SK-N-SH treated with all-trans-retinoic acid at 6 μM for 48 hours (cell line): Measurements from ENCODE around the gene ATOH8.

Experiments
- ATAC-seq: fragments of 200-7000 bp; cut with Tn5 transposase; 3 replicates; pipeline ENCODE4 v1.9.1; 2020; ENCODE audit warnings: mild to moderate bottlenecking, moderate library complexity
- ARNTL ChIP-seq: fragments of 450-650 bp; formaldehyde crosslinking; IDR thresholded peaks from 2 replicates; pipeline ENCODE4 v1.5.0; 2020; ENCODE audit warnings: low read depth, mild to moderate bottlenecking, moderate library complexity, borderline replicate concordance
- BACH2 ChIP-seq: fragments of 250-450 bp; sonication (Bioruptor Pico); IDR thresholded peaks from 2 replicates; pipeline ENCODE4 v1.9.0; 2021; ENCODE audit warnings: mild to moderate bottlenecking, borderline replicate concordance
- CSDC2 ChIP-seq: fragments of 250-450 bp; sonication (Bioruptor Pico); IDR thresholded peaks from 2 replicates; pipeline ENCODE4 v1.5.0; 2020; ENCODE audit warnings: mild to moderate bottlenecking, moderate library complexity
- ESRRG ChIP-seq: fragments of 250-450 bp; sonication (Bioruptor Pico); IDR thresholded peaks from 2 replicates; pipeline ENCODE4 v1.6.1; 2021; ENCODE audit warnings: mild to moderate bottlenecking
- GLIS3 ChIP-seq: fragments of 250-450 bp; sonication (Bioruptor Pico); IDR thresholded peaks from 2 replicates; pipeline ENCODE4 v1.5.0; 2020; ENCODE audit warnings: mild to moderate bottlenecking, moderate library complexity
- ISL1 ChIP-seq: fragments of 250-450 bp; sonication (Bioruptor Pico); IDR thresholded peaks from 2 replicates; pipeline ENCODE4 v2.1.2; 2022; ENCODE audit warnings: mild to moderate bottlenecking, moderate library complexity
- PPARA ChIP-seq: fragments of 250-450 bp; sonication (Bioruptor Pico); IDR thresholded peaks from 2 replicates; pipeline ENCODE4 v1.5.0; 2020; ENCODE audit warnings: mild to moderate bottlenecking, borderline replicate concordance
- TCF4 ChIP-seq: fragments of 250-450 bp; sonication (Bioruptor Pico); IDR thresholded peaks from 2 replicates; pipeline ENCODE4 v1.8.0; 2021; ENCODE audit warnings: mild to moderate bottlenecking, moderate library complexity, borderline replicate concordance
- TOX ChIP-seq: fragments of 250-450 bp; sonication (Bioruptor Pico); IDR thresholded peaks from 2 replicates; pipeline ENCODE4 v1.8.0; 2021; ENCODE audit warnings: mild to moderate bottlenecking, moderate library complexity, borderline replicate concordance
- ZC3H10 ChIP-seq: fragments of 250-450 bp; sonication (Bioruptor Pico); IDR thresholded peaks from 2 replicates; pipeline ENCODE4 v1.5.1; 2021; ENCODE audit warnings: mild to moderate bottlenecking, moderate library complexity
- ZFP3 ChIP-seq: fragments of 250-450 bp; sonication (Bioruptor Pico); IDR thresholded peaks from 2 replicates; pipeline ENCODE4 v1.5.0; 2020; ENCODE audit warnings: mild to moderate bottlenecking, moderate library complexity
- ZFP30 ChIP-seq: fragments of 450-650 bp; formaldehyde crosslinking; IDR thresholded peaks from 2 replicates; pipeline ENCODE4 v1.5.0; 2022; ENCODE audit warnings: mild to moderate bottlenecking, moderate library complexity
- ZNF70 ChIP-seq: fragments of 450-650 bp; formaldehyde crosslinking; IDR thresholded peaks from 2 replicates; pipeline ENCODE4 v1.5.0; 2020; ENCODE audit warnings: mild to moderate bottlenecking, moderate library complexity
- ZNF8 ChIP-seq: fragments of 450-650 bp; formaldehyde crosslinking; IDR thresholded peaks from 2 replicates; pipeline ENCODE4 v1.5.0; 2020; ENCODE audit warnings: mild to moderate bottlenecking, moderate library complexity
- TF ChIP-seq, protein P1 (sequence below): fragments of 250-450 bp; sonication (Bioruptor Pico); IDR thresholded peaks from 2 replicates; pipeline ENCODE4 v1.8.0; 2021; ENCODE audit warnings: low read depth, mild to moderate bottlenecking, moderate library complexity, borderline replicate concordance
- TF ChIP-seq, protein P2 (sequence below): fragments of 250-450 bp; sonication (Bioruptor Pico); IDR thresholded peaks from 2 replicates; pipeline ENCODE4 v1.5.1; 2020; ENCODE audit warnings: low read depth, mild to moderate bottlenecking, moderate library complexity
- TF ChIP-seq, protein P3 (sequence below): fragments of 250-450 bp; sonication (Bioruptor Pico); IDR thresholded peaks from 2 replicates; pipeline ENCODE4 v1.8.0; 2020; ENCODE audit warnings: mild to moderate bottlenecking, moderate library complexity, borderline replicate concordance
- TF ChIP-seq, protein P4 (sequence below): fragments of 250-450 bp; sonication (Bioruptor Pico); IDR thresholded peaks from 2 replicates; pipeline ENCODE4 v1.5.1; 2021; ENCODE audit warnings: mild to moderate bottlenecking, moderate library complexity
- TF ChIP-seq, protein P5 (sequence below): fragments of 250-450 bp; sonication (Bioruptor Pico); IDR thresholded peaks from 2 replicates; pipeline ENCODE4 v1.5.0; 2020; ENCODE audit warnings: mild to moderate bottlenecking, moderate library complexity

The ATOH8 gene

DNA sequence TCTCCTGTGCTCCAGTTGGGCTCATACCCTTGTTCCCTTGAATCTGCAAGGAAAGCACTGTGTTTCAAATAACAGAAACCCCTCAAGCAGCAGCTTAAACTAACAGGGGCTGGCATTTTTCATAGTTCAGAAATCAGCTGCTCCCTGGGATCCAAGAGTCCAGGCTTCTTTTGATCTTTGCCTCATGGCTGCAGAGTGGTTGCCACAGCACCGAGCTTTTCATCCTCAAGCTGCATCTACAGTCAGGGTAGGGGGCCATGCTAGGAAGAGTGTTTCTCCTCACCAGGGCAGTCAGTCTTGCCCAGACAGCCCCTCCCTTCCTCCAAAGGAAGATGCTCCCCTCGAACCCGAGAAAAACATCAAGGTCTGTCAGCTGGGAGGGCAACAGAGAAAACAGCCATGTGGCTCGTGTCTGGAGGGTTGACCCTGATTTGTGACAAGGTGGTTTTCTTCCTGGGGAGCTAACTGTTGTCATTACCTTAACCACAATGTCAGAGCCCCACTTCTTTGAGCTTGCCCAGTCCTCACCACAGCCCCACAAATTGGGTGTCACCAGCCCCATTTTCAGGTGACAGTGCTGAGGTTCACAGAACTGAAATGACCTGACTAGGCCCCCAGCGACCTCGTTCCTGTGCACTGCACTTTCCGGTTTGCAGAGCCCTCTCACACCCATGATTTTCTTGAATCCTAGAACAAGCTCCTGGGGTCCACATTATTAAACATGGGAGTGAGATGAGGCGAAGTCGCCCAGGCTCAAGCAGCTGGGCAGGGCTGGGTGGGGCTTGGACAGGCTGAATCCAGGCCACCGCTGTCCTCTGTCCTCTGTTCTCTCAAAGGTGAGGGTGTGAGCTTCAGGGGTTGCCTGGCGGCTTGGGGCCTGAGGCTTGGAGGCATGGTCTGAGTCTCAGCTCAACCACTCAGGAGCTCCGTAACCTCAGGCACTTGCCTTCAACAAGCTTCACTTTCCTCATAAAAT is 21.9 kb downstream of the ATOH8 start:
- TF ChIP-seq, protein P1, sequence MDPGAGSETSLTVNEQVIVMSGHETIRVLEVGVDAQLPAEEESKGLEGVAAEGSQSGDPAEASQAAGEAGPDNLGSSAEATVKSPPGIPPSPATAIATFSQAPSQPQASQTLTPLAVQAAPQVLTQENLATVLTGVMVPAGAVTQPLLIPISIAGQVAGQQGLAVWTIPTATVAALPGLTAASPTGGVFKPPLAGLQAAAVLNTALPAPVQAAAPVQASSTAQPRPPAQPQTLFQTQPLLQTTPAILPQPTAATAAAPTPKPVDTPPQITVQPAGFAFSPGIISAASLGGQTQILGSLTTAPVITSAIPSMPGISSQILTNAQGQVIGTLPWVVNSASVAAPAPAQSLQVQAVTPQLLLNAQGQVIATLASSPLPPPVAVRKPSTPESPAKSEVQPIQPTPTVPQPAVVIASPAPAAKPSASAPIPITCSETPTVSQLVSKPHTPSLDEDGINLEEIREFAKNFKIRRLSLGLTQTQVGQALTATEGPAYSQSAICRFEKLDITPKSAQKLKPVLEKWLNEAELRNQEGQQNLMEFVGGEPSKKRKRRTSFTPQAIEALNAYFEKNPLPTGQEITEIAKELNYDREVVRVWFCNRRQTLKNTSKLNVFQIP = no peak
- TF ChIP-seq ZFP3 (CRISPR knock-in tag) = no peak
- TF ChIP-seq GLIS3 (CRISPR knock-in tag) = no peak
- no peak for TF ChIP-seq ZNF70 (CRISPR knock-in tag)
- TF ChIP-seq, protein P2, sequence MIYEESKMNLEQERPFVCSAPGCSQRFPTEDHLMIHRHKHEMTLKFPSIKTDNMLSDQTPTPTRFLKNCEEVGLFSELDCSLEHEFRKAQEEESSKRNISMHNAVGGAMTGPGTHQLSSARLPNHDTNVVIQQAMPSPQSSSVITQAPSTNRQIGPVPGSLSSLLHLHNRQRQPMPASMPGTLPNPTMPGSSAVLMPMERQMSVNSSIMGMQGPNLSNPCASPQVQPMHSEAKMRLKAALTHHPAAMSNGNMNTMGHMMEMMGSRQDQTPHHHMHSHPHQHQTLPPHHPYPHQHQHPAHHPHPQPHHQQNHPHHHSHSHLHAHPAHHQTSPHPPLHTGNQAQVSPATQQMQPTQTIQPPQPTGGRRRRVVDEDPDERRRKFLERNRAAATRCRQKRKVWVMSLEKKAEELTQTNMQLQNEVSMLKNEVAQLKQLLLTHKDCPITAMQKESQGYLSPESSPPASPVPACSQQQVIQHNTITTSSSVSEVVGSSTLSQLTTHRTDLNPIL = no peak
- no peak for TF ChIP-seq ESRRG (CRISPR knock-in tag)
- TF ChIP-seq, protein P3, sequence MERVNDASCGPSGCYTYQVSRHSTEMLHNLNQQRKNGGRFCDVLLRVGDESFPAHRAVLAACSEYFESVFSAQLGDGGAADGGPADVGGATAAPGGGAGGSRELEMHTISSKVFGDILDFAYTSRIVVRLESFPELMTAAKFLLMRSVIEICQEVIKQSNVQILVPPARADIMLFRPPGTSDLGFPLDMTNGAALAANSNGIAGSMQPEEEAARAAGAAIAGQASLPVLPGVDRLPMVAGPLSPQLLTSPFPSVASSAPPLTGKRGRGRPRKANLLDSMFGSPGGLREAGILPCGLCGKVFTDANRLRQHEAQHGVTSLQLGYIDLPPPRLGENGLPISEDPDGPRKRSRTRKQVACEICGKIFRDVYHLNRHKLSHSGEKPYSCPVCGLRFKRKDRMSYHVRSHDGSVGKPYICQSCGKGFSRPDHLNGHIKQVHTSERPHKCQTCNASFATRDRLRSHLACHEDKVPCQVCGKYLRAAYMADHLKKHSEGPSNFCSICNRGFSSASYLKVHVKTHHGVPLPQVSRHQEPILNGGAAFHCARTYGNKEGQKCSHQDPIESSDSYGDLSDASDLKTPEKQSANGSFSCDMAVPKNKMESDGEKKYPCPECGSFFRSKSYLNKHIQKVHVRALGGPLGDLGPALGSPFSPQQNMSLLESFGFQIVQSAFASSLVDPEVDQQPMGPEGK (CRISPR knock-in tag) = no peak
- ATAC-seq = no peak

DNA sequence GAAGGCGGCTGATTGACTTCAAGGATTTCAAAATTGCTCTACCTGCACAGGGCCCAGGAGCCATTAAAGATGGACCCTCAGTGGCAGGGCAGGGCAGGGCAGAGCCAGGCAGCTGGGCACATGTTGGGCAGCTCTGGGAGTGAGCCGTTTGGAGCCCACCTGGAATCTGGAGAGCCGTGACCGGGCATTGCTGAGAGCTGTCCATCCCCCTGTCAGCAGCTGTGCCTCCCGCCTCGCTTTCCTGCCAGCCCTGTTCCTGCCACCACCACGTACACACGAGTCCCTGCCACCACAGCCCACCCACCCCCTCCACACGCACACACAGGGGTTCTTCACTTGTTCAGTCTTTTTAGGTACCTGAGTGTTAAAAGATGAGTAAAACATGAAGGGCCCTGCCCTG is 22.9 kb downstream of the ATOH8 start:
- TF ChIP-seq ZFP3 (CRISPR knock-in tag) = no peak
- no peak for TF ChIP-seq BACH2 (CRISPR knock-in tag)
- no peak for TF ChIP-seq TCF4
- TF ChIP-seq, protein P4, sequence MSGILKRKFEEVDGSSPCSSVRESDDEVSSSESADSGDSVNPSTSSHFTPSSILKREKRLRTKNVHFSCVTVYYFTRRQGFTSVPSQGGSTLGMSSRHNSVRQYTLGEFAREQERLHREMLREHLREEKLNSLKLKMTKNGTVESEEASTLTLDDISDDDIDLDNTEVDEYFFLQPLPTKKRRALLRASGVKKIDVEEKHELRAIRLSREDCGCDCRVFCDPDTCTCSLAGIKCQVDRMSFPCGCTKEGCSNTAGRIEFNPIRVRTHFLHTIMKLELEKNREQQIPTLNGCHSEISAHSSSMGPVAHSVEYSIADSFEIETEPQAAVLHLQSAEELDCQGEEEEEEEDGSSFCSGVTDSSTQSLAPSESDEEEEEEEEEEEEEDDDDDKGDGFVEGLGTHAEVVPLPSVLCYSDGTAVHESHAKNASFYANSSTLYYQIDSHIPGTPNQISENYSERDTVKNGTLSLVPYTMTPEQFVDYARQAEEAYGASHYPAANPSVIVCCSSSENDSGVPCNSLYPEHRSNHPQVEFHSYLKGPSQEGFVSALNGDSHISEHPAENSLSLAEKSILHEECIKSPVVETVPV (CRISPR knock-in tag) = no peak
- no peak for TF ChIP-seq ARNTL
- no peak for TF ChIP-seq CSDC2
- no peak for TF ChIP-seq ISL1 (CRISPR knock-in tag)
- TF ChIP-seq ZNF70 (CRISPR knock-in tag) = no peak
- no peak for TF ChIP-seq TOX (CRISPR knock-in tag)
- TF ChIP-seq, protein P5, sequence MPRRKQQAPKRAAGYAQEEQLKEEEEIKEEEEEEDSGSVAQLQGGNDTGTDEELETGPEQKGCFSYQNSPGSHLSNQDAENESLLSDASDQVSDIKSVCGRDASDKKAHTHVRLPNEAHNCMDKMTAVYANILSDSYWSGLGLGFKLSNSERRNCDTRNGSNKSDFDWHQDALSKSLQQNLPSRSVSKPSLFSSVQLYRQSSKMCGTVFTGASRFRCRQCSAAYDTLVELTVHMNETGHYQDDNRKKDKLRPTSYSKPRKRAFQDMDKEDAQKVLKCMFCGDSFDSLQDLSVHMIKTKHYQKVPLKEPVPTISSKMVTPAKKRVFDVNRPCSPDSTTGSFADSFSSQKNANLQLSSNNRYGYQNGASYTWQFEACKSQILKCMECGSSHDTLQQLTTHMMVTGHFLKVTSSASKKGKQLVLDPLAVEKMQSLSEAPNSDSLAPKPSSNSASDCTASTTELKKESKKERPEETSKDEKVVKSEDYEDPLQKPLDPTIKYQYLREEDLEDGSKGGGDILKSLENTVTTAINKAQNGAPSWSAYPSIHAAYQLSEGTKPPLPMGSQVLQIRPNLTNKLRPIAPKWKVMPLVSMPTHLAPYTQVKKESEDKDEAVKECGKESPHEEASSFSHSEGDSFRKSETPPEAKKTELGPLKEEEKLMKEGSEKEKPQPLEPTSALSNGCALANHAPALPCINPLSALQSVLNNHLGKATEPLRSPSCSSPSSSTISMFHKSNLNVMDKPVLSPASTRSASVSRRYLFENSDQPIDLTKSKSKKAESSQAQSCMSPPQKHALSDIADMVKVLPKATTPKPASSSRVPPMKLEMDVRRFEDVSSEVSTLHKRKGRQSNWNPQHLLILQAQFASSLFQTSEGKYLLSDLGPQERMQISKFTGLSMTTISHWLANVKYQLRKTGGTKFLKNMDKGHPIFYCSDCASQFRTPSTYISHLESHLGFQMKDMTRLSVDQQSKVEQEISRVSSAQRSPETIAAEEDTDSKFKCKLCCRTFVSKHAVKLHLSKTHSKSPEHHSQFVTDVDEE (CRISPR knock-in tag) = no peak
- no peak for TF ChIP-seq ZC3H10 (CRISPR knock-in tag)
- TF ChIP-seq, protein P2 = no peak
- TF ChIP-seq PPARA (CRISPR knock-in tag) = no peak
- no peak for ATAC-seq

DNA sequence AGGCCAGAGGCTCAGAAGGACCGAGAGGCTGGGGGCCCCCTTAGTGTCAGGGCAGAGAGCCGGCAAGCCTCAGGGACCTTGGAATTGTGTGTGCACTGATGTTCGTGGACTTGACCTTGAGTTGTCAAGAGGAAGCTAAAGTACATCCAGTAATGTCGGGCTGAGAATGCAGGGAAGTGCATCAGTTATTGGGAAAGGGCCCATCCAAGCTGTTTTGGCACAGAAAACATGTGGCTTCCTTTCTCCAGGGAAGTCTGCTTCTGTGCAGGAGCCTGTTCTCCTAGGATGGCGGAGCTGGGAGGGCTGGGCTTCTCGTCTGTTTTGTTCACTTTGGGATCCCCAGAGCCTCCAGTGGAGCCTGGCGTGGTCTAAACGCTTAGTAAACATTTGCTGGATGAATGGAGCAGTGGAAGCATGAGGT is 23.7 kb downstream of the ATOH8 start:
- no peak for ATAC-seq
- TF ChIP-seq ZFP30 (no peak), ZNF8 (no peak), GLIS3 (CRISPR knock-in tag) (no peak), CSDC2 (no peak)
- TF ChIP-seq, all 23 proteins: peak for 0
